HG03280 (cell line): ENCODE data around the gene PEX11A.

Experiments
- ATAC-seq: cut with Tn5 transposase; IDR thresholded peaks from one replicate; pipeline ENCODE4 v1.9.1; 2021; ENCODE audit warnings: mild to moderate bottlenecking, moderate library complexity; ENCODE audit not compliant: unreplicated experiment

The PEX11A gene

GRCh38 chr15:89657686-89658200, 32.8 kb downstream of the PEX11A start:
- no peak for ATAC-seq

GRCh38 chr15:89656116-89656815, 34.3 kb downstream of the PEX11A start:
- ATAC-seq = no peak

GRCh38 chr15:89654847-89655805, 35.4 kb downstream of the PEX11A start, which contains the start of gene KIF7:
Gene KIF7 (minus strand): TSS chr15:89655467. CDS start chr15:89652930, 2,537 bp downstream.
- no peak for ATAC-seq

GRCh38 chr15:89654301-89654761, 36.2 kb downstream of the PEX11A start:
- ATAC-seq = no peak

- ATAC-seq = no peak
Observed at GRCh38 chr15:89653578-89653977, 37.0 kb downstream of the PEX11A start.

- no peak for ATAC-seq
Observed at GRCh38 chr15:89652666-89653065, 37.9 kb downstream of the PEX11A start.

- ATAC-seq = no peak
Observed at GRCh38 chr15:89652131-89652530, 38.4 kb downstream of the PEX11A start.

- no peak for ATAC-seq
Observed at GRCh38 chr15:89649716-89650115, 40.8 kb downstream of the PEX11A start.

- ATAC-seq = no peak
Observed at GRCh38 chr15:89649013-89649625, 41.4 kb downstream of the PEX11A start.

GRCh38 chr15:89648106-89649012, 42.2 kb downstream of the PEX11A start:
- no peak for ATAC-seq

GRCh38 chr15:89647191-89647851, 43.2 kb downstream of the PEX11A start:
- peak; percentile 68 for ATAC-seq

- ATAC-seq = no peak
Observed at GRCh38 chr15:89646416-89647141, 44.0 kb downstream of the PEX11A start.

GRCh38 chr15:89645680-89646079, 44.9 kb downstream of the PEX11A start:
- ATAC-seq = no peak

- ATAC-seq = no peak
Observed at GRCh38 chr15:89642106-89642505, 48.4 kb downstream of the PEX11A start.

- no peak for ATAC-seq
Observed at GRCh38 chr15:89641053-89641452, 49.5 kb downstream of the PEX11A start.

- ATAC-seq = no peak
Observed at GRCh38 chr15:89640245-89640644, 50.3 kb downstream of the PEX11A start.

- ATAC-seq = no peak
Observed at GRCh38 chr15:89633585-89633984, 57.0 kb downstream of the PEX11A start.

- ATAC-seq = no peak
Observed at GRCh38 chr15:89632563-89633430, 57.8 kb downstream of the PEX11A start.
